AG09319 (cell line): ENCODE data around the gene POLR1H.

Experiments used
- DNase-seq: peaks from one replicate; pipeline ENCODE4 v3.0.0-alpha.2; 2010; ENCODE audit warnings: low read depth; ENCODE audit errors: extremely low read depth
- CTCF ChIP-seq: IDR thresholded peaks from 2 replicates; pipeline ENCODE4 v1.5.1; 2011; ENCODE audit warnings: low read depth, mild to moderate bottlenecking, inconsistent platforms, low read length, moderate library complexity

Gene POLR1H

GRCh38 chr6:30061858-30062458, 893 bp downstream of the POLR1H start:
- no peak for TF ChIP-seq CTCF
- no peak for DNase-seq

- TF ChIP-seq CTCF = no peak
Observed at GRCh38 chr6:30062471-30063178, 1.6 kb downstream of the POLR1H start.

GRCh38 chr6:30063315-30063714, 2.2 kb downstream of the POLR1H start:
- TF ChIP-seq CTCF = no peak
- no peak for DNase-seq

More at GRCh38 chr6:30062471-30063178, 1.6 kb downstream of the POLR1H start:
- DNase-seq = no peak

- TF ChIP-seq CTCF = no peak
- no peak for DNase-seq
Observed at GRCh38 chr6:30066082-30066481, 5.0 kb downstream of the POLR1H start.

- TF ChIP-seq CTCF = no peak
- DNase-seq = peak; percentile 98
Observed at GRCh38 chr6:30066577-30067459, 5.8 kb downstream of the POLR1H start, which contains the start of gene PPP1R11. Gene PPP1R11, plus strand, starts transcription at chr6:30067198. Its CDS starts 213 bp downstream, at chr6:30067411.

- no peak for DNase-seq
- no peak for TF ChIP-seq CTCF
Observed at GRCh38 chr6:30067460-30068139, 6.5 kb downstream of the POLR1H start.
